ENCODE results near the gene PKDCC.

The PKDCC gene, protein sequence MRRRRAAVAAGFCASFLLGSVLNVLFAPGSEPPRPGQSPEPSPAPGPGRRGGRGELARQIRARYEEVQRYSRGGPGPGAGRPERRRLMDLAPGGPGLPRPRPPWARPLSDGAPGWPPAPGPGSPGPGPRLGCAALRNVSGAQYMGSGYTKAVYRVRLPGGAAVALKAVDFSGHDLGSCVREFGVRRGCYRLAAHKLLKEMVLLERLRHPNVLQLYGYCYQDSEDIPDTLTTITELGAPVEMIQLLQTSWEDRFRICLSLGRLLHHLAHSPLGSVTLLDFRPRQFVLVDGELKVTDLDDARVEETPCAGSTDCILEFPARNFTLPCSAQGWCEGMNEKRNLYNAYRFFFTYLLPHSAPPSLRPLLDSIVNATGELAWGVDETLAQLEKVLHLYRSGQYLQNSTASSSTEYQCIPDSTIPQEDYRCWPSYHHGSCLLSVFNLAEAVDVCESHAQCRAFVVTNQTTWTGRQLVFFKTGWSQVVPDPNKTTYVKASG

DNA sequence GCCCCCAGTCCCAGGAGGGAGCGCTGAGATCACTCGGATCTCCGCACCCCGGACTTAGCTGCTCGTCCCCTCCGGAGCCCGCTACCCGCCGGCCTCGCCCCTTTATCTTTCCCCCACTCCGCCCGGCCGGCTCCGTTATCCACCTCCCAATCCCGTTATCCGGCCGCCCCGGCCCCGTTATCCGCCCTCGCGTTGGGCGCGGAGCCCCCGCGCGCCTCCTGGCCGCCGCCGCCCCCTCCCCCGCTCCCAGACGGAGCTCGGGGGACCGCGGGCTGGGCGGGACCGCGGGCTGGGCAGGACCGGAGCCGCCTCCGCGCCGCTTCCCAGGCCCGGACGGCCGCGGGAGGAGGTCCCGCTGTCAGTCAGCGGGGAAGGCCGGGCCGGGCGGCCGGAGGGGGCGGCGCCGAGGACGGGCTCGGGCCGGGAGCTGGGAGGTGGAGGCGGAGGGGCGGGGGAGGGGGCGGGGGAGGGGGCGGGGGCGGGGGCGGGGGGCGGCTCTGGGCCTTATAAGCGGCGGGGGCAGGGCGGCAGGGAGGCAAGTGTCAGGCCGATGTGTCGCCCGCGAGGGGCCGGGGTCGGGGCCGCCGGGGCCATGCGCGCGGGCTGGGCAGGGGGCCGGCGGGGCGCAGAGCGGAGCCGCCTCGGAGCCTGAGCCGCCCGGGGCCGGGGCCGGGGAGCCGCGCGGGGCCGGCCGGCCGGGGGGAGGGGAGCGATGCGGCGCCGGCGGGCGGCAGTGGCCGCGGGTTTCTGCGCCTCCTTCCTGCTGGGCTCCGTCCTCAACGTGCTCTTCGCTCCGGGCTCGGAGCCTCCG is at the start of gene PKDCC:
Gene PKDCC, plus strand, starts transcription at position 534 of the 811 bp plus-strand sequence. Its CDS starts 179 bp downstream, at position 713.
- peak; percentile 40 for DNase-seq

DNA sequence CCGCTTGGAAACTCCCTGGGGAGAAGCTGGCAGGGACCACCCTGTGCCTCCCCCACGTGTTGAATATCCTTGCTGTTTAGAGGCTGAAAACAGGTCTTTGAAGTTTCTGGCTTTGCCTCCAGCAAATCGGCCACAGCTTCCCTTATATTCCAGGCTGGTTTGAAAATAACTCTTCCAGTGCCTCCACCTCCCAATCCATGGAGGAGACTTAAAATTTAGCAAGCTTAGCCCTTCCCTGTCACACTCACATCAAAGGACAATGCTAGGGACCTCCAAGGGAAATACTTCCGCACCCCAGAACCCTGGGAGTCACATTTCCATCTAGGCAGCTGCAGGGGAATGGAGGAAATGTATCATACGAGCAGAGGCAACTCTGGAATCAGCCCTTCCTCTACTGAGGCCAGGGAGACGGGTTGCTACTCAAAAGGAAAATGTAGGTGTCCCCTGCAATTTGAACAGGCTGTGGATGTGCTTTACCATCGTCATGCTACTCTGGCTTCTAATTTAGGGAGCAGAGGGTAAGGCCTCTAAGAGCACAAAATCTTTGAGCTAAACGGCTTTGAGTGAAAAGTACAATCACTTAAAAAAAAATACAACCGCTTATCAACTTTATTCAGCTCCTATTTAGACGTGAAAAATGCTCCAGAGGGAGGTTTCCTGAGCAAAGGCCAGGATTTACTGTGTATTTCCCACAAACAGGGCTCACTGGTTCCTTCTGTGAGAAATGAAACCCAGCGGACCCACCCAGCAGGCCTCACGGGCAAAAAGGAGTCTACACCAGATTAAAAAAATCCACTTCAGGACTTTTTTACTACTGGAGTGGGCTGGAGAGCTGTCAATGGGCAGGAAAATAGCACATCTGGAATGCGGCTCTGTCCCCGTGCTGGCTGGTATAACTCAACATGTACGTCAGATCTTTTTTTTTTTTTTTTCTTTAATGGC is 49.4 kb upstream of the PKDCC start:
- DNase-seq = no peak

DNA sequence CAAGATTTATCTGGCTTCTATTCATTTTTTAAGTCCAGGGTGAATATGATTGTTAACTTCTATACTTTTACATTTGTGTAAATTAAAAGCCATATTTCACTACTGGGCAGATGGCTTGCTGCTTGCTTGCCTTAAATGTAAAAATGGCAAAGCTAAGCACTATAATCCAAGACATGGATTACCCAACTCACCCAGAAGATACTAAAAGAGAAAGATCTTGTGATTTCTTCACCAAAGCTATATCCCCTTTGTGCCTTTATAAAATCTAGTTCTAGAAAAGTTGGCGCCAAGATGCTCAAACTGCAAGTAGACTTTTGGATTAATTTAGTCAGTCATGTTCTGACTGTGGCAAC is 48.7 kb upstream of the PKDCC start:
- DNase-seq = no peak

DNA sequence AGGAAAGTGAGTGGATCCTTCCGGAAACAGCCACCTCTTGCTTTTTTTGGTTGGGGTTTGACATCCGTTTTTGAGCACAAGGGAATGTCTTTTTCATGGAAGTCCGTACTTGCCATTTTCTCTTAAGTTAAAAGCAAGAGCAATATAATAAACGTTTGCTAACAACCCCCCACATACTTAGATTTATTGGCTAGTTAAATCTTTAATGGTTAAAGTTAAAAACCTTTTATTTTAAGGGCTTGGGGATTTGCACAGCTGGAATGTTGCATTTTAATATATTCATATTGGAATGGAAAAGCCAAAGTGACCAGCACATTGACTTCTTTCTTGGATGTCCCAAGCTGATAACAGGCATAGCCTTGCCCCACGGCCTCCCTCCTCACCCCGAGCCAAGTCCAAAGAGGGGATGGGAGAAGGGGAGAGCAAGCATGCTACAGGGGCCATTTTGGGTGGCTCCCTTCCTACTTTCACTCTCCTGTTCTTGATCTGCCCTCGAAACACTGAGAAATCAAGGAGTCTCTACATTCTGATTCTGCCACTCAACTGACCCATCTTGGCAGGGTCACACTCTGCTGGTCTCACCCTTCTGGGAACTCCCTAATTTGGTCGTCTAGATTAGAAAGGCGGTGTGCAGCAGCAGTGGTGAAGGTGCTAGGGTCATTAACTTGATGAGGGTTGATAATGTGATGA is 48.1 kb upstream of the PKDCC start:
- no peak for DNase-seq

DNA sequence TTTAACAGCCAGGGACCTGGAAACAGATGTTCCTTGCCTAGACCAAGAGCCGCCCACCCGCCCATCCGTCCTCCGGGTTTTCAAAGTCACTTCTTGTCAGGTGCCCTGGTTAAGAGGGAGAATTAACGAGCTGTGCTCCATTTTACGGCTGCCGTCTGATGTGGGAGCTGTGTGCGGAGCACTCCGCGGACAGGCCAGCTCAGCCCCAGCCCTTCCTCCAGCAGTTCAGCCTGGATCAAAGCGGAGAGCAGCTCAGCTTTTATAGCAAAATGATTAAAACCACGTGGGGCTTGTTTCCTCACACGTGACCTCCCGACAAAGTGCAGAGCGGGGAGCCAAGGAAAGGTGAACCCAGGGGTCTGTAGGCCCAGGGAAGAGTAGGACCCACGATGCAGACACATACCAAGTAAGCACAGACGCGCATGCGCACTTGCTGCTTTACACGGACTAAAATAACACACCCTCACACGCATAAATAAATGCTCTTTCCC is 46.1 kb upstream of the PKDCC start:
- no peak for DNase-seq

DNA sequence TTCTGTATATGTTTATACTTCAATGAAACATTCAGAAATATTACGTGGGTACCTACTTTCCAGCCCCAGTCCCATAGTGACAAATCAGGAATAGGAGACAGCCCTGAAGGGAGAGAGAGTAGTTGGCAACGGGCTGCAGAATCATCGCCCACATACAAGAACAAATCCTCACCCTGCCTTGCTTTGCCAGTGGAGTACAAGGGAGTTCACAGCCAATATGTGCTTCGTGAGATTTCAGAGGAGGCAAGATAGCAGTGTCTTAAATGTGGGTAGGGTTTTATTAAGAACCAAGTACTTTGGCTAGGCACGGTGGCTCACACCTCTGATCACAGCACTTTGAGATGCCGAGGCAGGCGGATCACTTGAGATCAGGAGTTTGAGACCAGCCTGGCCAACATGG is 40.3 kb upstream of the PKDCC start:
- DNase-seq = no peak

DNA sequence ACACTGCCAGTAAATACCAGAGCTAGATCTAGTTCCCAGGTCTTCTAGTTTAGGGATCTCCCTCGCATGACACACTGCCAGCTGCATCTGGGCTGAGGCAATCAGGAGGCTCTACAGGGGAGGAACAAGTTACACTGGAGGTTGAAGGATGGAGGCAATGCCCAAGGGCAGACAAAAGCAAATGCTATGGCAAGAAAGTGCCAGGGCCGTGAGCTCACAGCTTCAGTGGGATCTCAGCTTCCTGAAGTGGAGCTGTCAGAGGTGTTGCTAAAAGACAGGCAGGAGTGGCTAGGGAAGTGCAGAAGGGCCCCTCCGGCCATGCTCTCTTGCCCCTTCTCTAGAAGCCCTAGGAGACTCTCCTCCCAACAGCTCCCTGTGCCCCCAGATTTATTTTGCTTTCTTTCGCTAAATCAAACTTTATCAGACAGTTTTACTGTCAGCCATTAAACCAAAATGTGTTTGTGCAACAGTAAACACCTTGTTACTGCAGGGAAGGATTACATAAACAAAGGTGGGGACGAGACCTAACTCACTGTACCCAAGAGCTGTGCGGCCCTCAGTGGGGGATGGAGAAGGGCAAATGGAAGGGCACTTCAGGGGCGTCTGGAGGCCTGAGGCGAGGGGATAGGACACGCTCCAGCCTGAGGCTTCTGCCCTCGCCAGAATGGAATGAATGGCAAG is 39.4 kb upstream of the PKDCC start:
- no peak for DNase-seq

DNA sequence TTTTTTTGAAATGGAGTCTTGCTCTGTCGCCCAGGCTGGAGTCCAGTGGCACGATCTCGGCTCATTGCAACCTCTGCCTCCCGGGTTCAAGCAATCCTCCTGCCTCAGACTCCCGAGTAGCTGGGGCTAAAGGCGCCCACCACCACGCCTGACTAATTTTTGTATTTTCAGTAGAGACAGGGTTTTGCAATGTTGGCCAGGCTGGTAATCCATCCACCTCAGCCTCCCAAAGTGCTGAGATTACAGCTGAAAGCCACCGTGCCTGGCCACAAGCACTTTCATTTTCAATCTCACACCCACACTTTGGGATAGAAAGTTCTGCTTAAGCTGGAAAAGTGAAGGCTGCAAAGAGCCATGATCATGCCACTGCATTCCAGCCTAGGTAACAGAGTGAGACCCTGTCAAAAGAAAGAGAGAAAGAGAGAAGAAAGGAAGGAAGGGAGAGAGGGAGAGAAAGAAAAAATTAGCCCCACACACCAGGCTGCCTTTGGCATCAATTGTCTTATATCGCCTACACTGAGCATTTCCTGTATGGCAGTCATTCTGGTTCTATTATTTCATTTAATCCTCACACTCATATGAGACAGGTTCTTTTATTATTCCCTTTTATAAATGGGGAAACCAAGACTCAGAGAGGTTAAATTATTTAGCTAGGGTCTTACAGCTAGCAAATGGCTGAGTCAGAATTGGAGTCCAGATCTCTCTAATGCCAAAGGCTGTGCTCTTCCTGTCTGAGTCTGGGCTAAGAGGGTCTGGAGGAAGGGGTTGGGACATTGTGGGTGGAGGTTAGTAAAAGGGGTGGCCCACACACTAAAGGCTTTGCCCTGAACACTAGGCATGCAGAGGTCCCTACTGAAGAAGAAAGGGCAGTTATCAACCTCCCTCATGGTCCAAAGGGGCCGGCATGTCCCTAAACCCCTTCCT is 37.9 kb upstream of the PKDCC start:
- DNase-seq = no peak

DNA sequence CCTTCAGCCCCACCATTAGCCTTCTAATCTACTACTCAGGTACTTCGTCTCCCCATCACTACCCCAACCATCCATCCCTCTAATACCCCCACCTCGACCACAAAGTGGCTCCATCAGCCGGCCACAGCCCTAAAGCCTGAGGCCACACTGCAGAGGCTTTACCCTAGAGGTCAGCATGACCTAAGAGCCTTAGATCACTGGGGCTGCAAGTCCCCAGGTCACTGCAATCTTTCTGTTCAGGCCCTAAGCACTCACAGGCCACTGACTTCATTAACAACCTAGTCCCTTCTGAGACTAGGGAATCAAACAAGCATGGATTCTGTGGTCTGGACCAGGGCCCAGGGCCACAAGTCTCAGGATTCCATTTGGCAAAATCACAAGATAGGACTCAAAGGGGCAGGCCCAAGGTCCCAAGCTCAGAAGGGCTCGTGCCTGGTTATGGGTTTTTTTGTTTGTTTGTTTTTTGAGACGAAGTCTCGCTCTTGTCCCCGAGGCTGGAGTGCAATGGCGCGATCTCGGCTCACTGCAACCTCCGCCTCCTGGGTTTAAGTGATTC is 37.0 kb upstream of the PKDCC start:
- no peak for DNase-seq

DNA sequence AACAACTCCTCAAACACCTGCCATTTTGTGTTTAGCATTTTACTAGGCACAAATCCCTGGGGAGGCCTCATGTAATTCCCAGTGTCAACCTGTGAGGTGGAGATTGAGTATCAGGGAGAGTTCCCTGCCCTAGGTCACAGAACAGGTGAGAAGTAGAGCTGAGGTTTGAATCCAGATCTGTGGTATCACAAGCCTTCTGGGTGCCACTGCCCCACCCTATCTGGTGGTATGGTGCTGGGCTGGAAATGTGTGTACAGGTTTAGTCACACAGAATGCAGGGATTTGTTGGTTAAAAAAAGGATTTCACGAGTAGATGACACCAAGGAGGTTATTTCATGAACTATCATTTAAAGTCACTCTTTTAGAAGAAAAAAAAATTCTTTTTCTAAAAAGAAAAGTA is 35.7 kb upstream of the PKDCC start:
- no peak for DNase-seq

DNA sequence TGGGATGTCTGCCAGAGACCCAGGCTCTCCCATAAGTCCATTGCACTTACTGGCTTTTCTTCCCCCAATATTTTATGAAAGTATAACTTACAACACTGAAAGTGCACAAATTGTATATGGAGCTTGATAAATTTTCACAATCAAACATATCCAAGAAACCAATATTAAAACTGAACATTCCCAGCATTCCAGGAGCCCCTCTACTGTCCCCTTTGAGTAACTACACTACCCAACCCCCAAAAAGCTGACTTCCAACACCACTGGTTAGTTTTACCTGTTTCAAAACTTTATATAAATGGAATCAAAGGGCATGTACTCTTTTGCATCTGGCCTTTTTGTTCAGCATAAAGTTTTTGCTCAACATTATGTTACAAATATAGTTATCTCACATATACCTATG is 35.2 kb upstream of the PKDCC start:
- no peak for DNase-seq

DNA sequence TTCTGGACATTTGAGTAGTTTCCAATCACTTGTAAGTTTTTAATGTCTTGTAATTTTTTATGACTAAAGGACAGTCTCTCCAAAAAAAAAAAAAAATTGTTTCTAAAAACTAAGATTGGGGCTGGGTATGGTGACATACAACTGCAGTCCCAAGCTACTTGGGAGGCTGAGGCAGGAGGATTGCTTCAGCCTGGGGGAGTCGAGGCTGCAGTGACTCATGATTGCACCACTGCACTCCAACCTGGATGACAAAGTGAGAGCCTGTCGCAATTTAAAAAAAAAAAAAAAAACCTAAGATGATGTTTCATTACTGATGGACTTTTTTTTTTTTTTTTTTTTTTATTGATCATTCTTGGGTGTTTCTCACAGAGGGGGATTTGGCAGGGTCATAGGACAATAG is 34.4 kb upstream of the PKDCC start:
- DNase-seq = no peak

DNA sequence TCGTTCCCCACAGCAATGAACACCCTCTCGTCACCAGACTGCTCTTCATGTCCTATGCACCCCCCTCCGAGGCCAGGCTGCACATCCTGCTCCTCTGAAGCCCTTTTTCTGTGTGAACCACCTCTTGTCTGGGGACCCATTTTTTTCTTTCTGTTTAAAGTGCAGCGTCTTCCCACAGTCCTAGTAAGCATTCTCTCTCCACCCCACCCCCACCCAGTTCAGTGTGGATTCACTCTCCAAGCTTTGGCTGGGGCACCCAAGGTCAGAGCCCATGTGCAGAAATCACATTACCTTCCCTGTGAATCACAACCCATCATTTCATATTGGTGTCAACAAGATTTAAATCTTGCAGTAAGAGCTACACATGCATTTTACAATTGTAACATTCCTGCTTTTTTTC is 26.4 kb upstream of the PKDCC start:
- DNase-seq = no peak

DNA sequence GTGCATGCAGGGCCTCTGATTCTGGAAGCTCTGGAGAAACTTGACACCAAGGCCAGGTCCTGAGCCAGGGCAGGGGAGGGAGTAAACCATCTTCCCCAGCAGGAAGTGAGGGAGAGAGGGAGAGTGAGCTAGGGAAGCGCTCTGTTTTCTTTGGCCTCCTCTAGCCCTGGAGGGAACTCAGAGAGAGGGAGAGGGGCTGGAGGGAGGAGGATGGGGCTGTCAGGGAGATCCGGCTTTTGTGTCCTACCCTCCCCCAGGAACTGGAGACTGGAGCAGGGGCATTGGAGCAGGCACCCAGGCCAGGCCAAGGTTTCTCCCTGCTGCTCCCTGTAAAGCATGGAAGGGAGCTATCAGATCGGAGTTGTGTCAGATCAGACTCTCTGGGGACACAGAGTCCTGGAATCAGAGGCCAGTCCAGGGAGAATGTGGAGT is 22.7 kb upstream of the PKDCC start:
- no peak for DNase-seq

DNA sequence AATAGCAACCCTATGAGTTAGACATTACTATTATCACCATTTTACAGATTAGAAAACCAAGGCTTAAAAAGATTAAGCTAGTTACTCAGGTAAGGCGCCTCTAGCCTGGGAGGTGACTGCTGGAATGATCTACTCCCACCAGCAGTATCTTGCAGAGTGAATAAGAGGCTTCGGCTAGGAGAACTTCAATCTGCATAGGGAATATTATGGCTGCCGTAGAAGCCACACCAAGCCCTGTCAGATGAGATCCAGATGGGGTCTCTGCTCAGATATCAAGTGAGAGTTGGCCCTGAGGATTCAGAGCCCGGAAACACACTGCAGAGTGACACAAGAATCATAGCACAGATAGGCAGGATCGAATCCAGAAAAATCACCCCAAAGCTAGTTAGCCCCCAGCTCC is 21.5 kb upstream of the PKDCC start:
- no peak for DNase-seq

DNA sequence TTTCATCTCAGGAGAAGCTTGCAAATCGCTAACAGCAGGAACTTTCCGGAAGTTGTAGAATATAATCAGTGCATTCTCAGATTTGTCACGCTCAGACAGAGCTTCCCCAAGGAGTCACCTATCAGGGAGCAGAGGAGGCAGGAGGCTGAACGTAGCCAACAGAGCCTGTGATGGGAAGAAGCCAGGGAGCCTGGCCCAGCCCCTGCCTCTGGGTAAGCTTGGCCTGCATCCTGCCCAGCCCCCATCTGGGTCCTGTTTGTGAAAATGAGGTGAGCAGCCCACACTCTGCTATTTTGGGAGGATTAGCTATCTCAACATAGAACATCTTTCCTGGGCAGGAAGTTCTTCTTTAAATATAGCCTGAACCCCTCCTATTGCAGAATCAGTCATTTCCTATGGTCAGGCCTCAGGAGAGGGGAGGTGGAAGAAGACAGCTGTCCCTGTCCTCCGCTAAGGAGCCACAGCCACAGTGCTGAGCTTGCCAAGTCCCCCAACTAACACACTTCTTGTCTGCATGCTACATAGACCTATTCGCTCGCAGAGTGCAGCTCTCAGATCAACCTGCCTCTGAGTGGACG is 19.2 kb upstream of the PKDCC start:
- no peak for DNase-seq

DNA sequence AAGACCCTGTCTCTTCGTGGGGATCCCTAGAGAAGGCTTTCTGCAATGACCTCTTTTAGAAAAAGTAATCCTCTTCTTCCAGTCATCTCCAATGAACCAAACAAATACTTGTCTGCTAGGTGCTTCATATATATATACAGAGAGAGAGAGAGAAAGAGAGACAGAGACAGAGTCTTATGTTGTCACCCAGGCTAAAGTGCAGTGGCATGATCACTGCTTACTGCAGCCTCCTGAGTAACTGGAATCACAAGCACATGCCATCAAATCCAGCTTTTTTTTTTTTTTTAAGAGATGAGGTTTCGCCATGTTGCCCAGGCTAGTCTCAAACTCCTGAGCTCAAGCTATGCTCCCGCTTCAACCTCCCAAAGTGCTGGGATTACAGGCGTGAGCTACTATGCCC is 18.6 kb upstream of the PKDCC start:
- DNase-seq = no peak

DNA sequence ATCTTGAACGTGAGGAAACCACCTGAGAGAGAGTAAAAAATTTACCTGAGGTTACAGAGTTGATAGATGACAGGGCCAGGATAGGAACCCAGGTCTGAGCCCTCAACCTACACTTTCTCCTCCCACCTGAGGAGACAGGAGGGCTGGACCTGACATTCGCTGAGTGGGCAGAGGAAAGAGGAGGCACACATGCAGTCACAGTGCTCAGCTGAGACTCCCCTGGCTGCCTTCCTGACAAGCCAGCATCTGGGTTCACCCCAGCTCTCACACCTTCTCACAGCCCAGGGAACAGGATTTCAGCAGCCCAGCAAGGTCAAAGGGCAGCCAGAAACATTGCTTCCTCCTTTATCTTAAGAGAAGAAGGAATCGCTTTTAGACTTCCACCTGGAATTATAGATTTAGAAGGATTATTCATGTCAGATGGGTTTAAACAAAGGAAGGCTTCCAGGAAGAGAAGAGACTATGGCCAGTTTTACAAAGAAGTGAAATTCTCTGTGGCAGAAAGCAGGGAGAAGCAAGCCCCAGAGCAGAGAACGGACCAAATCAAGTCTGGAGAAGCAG is 18.1 kb upstream of the PKDCC start:
- DNase-seq = no peak

DNA sequence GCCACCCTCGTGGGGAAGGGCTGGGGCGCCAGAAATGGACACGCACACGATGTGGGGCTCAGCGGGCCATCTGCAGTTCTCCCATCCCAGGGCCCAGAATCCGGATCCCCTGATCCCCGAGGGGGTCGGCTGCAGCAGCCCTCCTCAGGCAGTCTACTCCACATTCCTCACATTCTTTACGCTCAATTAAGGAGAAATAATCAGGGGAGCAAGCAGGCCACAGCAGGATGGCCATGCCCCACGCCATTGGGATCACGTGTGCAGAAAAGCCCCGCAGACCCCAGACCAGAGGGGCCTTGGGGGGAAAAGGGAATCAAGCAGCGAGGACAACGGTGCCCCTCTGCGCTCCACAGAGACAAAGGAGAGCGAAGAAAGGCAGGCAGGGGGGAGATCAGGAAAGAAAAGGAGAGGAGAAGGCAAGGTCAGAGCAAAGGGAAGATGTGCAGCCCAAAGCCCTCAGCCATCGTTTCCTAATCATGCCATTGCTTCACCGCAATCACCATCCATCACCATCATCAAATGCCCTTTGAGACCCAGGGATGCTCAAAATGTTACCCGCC is 17.5 kb upstream of the PKDCC start:
- no peak for DNase-seq
